HG03108 (cell line): ENCODE results near the gene NAGK.
"Not testable (repeated sequence)": the region's sequence is repeated elsewhere in the genome, so short reads cannot be mapped to it uniquely, and the experiment has no call there.

Experiments used
- ATAC-seq: cut with Tn5 transposase; IDR thresholded peaks from one replicate; pipeline ENCODE4 v1.9.1; 2021; ENCODE audit warnings: moderate library complexity; ENCODE audit not compliant: unreplicated experiment

Gene NAGK

GRCh38 chr2:71103809-71104208 lies 35.4 kb downstream of the NAGK start:
- ATAC-seq, result no peak

- ATAC-seq, result not testable (repeated sequence)
Measured at GRCh38 chr2:71106463-71106862, 38.0 kb downstream of the NAGK start.

- ATAC-seq, result no peak
Measured at GRCh38 chr2:71108091-71108490, 39.6 kb downstream of the NAGK start.

GRCh38 chr2:71113843-71114242 lies 45.4 kb downstream of the NAGK start:
- ATAC-seq, result no peak

- ATAC-seq, result no peak
Measured at GRCh38 chr2:71117063-71117462, 48.6 kb downstream of the NAGK start.

GRCh38 chr2:71120195-71120594 lies 51.7 kb downstream of the NAGK start:
- ATAC-seq, result no peak

GRCh38 chr2:71121479-71121878 lies 53.0 kb downstream of the NAGK start:
- no peak for ATAC-seq

GRCh38 chr2:71122387-71123298 lies 54.2 kb downstream of the NAGK start:
- no peak for ATAC-seq

GRCh38 chr2:71125506-71126294 lies 57.3 kb downstream of the NAGK start:
- ATAC-seq, result no peak

GRCh38 chr2:71126957-71127356 lies 58.5 kb downstream of the NAGK start:
- ATAC-seq, result no peak
